Airway epithelial cell (primary cell): ENCODE results near the gene SPI1. TPM values are rescaled to one million over a fixed set of nuclear protein-coding genes. Genes with fewer than 3 reads are reported as not detected.

ENCODE experiments used
- total RNA-seq: library from RNA; depleted of rRNA; stranded (reverse); fragments of >200 nt; gene quantifications from 2 replicates; pipeline ENCODE4 v1.2.3, GENCODE V29; 2015

Gene SPI1
- total RNA-seq = not detected in 2 replicates

GRCh38 chr11:47378010-47378835 lies at the start of gene SPI1:
Gene SPI1, minus strand, starts transcription at chr11:47378547. Its CDS starts 194 bp downstream, at chr11:47378353.

GRCh38 chr11:47426062-47426956 lies 48.0 kb upstream of the SPI1 start, which contains the start of gene PSMC3:
Gene PSMC3, minus strand, starts transcription at chr11:47426439. Its CDS starts 160 bp downstream, at chr11:47426279.

GRCh38 chr11:47407746-47408590 lies 29.6 kb upstream of the SPI1 start, which contains the start of gene SLC39A13:
Gene SLC39A13, plus strand, starts transcription at chr11:47408590. Its CDS starts 1,505 bp downstream, at chr11:47410095.

GRCh38 chr11:47352556-47352955 lies 25.8 kb downstream of the SPI1 start, which contains the start of gene MYBPC3:
Gene MYBPC3, minus strand, starts transcription at chr11:47352702. Its CDS starts 55 bp downstream, at chr11:47352647.

Other genes with a start within 250 kb of the SPI1 start
- gene ARFGAP2, start 201.7 kb downstream of the SPI1 start, total RNA-seq = 90.6 and 118 TPM in 2 replicates
- gene PACSIN3, start 192.1 kb downstream of the SPI1 start, total RNA-seq = 85.1 and 90.8 TPM in 2 replicates
- gene DDB2, start 163.6 kb downstream of the SPI1 start, total RNA-seq = 48.5 and 52.1 TPM in 2 replicates
- gene ACP2, start 129.7 kb downstream of the SPI1 start, total RNA-seq = 19.4 and 21.3 TPM in 2 replicates
- gene NR1H3, start 120.6 kb downstream of the SPI1 start, total RNA-seq = 7.2 and 8.9 TPM in 2 replicates
- gene MADD, start 108.4 kb downstream of the SPI1 start, total RNA-seq = 14.1 and 15.2 TPM in 2 replicates
- not detected in 2 replicates for gene MYBPC3, start 25.8 kb downstream of the SPI1 start, total RNA-seq
- 48.3 and 50.5 TPM in 2 replicates for gene SLC39A13, start 30.0 kb upstream of the SPI1 start, total RNA-seq
- gene PSMC3, start 47.9 kb upstream of the SPI1 start, total RNA-seq = 136 and 162 TPM in 2 replicates
- not detected in 2 replicates for gene RAPSN, start 70.6 kb upstream of the SPI1 start, total RNA-seq
- gene CELF1, start 174.6 kb upstream of the SPI1 start, total RNA-seq = 41.8 and 52.2 TPM in 2 replicates
- gene PTPMT1, start 187.1 kb upstream of the SPI1 start, total RNA-seq = 126 and 182 TPM in 2 replicates
- gene KBTBD4, start 200.4 kb upstream of the SPI1 start, total RNA-seq = 12.2 and 19.5 TPM in 2 replicates
- gene NDUFS3, start 200.5 kb upstream of the SPI1 start, total RNA-seq = 92.2 and 107 TPM in 2 replicates
- gene FAM180B, start 208.1 kb upstream of the SPI1 start, total RNA-seq = not detected in 2 replicates
- 0.09 and 0.92 TPM in 2 replicates for gene C1QTNF4, start 215.9 kb upstream of the SPI1 start, total RNA-seq